GM19395 (cell line): Measurements from ENCODE around the gene MFSD2B.

ENCODE experiments used
- ATAC-seq: cut with Tn5 transposase; IDR thresholded peaks from one replicate; pipeline ENCODE4 v1.9.1; 2021; ENCODE audit warnings: mild to moderate bottlenecking, moderate library complexity; ENCODE audit not compliant: unreplicated experiment

MFSD2B gene

DNA sequence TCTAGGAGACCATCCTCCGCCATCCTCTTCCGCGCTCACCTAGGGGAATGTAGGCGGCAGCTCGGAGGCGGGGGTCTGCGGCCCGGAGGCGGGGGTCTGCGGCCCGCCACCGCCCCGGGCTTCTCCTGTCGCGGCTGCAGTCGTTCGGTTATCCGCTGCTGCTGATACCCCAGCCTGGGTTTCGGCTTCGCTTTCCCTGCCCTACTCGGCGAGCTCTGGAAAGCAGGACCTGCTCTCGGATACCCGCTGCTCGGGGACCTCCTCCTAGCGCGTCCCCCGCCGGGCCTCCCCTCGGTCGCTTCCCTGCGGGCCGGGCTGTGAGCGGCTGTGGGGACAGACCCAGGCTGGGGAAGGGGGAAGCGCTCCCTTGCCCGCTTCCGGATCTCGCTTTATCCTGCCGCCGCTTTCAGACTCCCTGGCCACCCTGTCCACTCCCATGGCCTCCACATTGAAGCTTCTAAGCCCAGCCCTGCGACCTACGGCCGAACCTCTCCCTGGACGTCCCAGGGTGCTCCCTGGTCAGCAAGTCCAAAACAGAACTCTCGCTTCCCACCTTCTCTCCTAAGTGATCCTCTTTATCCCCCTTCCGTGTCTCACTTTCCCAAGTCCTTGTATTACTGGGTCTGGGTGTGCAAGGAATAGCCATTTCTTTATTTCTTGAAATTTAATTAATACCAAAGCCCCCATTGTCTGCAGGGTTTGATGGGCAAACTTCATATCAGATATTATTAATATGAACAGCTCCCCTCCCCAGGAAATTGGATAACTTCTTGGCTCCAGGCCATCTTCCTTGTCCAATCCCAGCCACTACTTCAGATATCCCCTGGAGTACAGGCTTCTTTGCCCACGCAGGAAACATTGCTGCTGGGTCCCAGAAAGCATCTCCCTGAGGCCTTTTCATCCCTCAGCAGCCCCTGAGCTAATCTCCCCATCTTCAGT, 40.4 kb downstream of the MFSD2B start:
- ATAC-seq = no peak

GRCh38 chr2:24051833-24052232, 41.9 kb downstream of the MFSD2B start:
- ATAC-seq = no peak

GRCh38 chr2:24052951-24053350, 43.1 kb downstream of the MFSD2B start:
- ATAC-seq = no peak

DNA sequence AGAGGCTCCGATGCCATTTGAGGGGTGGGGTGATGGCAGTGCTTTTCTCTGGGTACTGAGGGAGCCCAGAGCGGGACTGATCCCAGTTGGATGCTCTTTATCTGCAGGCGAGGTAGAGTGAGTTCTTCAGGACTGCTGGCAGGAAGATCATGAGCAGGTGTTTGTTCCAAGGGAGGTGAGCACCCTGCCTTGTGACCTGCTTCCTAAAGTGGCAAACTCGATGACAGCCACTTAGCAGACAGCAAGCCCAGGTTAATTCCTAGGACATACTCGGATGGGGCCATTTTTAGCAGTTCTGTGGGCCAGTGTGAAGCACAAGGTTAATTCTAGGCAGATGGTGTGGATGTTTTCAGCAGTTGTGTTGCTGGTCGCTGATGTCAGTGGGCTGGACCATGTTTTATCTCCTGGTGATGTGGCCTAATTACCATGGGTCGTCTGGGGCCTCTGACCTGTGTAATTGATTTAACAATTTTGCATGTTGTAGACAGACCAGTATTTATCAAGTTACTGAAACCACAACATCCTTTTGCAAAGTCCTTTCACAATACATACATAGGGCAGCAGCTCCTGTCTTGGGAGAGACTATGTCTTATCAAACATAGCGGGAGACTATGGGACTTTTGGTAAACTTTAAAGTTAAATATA, 44.6 kb downstream of the MFSD2B start:
- no peak for ATAC-seq

DNA sequence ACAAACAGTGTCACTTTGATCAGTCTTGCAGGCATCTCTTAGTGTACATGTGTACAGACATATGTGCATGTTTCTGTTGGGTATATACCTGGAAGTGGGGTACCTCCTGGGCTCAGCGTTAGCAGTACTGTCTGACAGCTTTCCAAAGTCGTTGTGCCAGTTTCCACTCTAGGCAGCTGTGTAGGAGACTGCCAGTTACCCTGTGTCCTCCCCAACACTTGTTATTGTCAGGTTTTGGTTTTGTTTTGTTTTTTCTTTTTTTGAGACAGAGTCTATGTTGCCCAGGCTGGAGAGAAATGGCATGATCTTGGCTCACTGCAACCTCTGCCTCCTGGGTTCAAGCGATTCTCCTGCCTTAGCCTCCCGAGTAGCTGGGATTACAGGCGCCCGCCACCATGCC, 45.9 kb downstream of the MFSD2B start:
- ATAC-seq = no peak

DNA sequence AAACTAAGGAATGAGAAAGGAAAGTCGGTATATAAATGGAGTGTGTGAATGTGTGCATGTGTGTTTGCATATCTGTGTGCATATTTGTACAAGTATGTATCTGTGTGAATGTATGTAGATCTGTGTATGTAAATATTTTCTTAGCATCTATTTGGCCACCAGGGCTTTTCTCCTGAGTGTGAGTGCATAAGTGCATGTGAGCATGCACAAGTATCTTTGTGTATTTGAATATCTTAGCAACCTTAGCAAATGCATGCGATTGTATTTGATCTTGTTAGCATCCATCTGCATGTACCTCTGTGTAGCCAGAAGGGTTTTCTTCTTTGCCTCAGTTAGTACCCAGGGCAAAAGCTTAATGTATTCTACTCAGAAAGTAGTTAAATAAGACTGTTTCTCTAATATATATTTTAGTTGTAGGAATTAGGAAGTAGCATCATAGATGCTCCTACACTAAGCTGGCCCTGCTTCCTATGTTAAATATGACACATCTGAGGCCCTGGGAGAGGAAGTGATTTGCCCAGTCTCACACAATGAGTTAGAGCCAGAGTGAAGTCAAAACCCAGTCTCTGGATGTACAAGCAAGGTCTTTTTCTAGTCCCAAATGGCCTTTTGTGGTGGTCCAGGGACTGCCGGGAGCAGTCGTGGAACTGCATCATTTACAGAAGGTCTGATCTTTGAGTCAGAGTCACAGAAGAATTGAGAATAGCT, 48.8 kb downstream of the MFSD2B start:
- no peak for ATAC-seq

DNA sequence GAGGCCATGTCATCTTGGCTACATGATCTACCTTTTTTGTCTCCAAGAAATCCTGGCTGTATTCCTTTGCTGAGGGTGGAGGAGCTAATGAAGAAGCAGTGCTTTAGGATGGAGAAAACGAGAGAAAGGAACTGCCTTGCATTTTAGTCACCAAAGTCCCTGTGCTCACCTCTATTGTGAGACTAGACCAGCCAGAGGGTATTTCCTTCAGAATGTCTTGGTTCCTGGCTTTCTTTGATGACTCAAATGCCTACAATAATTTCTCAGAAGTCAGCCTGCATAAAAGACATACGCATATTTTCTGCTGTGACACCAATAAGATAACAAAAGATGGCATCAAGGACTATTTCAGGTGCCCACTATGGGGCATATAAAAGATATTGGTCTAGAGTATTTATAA, 55.5 kb downstream of the MFSD2B start:
- no peak for ATAC-seq

DNA sequence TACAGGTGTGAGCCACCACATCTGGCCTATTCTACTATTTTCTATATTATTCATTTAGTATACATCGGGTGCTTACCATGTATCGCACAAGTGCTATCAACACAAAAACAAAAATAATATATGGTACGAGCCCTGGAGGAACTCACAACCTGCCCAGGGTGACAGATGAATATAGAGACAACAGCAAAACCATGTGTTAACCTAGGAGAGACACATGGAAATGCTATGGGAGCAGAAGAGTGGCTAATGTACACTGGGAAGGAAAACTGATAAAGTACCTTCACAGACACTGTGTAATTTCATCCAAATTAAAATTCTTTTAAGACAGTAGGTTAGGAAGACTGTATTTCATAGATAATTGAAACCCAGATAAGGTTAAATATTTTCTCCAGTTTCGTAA, 62.4 kb downstream of the MFSD2B start:
- ATAC-seq = no peak

GRCh38 chr2:24073816-24074215, 63.9 kb downstream of the MFSD2B start:
- no peak for ATAC-seq

GRCh38 chr2:24075259-24075658, 65.4 kb downstream of the MFSD2B start:
- no peak for ATAC-seq
